GM19328 (cell line): ENCODE measurements around the gene MRPL27.

Experiments used
- ATAC-seq: cut with Tn5 transposase; IDR thresholded peaks from one replicate; pipeline ENCODE4 v1.9.1; 2021; ENCODE audit warnings: mild to moderate bottlenecking, moderate library complexity; ENCODE audit not compliant: unreplicated experiment

The MRPL27 gene

DNA sequence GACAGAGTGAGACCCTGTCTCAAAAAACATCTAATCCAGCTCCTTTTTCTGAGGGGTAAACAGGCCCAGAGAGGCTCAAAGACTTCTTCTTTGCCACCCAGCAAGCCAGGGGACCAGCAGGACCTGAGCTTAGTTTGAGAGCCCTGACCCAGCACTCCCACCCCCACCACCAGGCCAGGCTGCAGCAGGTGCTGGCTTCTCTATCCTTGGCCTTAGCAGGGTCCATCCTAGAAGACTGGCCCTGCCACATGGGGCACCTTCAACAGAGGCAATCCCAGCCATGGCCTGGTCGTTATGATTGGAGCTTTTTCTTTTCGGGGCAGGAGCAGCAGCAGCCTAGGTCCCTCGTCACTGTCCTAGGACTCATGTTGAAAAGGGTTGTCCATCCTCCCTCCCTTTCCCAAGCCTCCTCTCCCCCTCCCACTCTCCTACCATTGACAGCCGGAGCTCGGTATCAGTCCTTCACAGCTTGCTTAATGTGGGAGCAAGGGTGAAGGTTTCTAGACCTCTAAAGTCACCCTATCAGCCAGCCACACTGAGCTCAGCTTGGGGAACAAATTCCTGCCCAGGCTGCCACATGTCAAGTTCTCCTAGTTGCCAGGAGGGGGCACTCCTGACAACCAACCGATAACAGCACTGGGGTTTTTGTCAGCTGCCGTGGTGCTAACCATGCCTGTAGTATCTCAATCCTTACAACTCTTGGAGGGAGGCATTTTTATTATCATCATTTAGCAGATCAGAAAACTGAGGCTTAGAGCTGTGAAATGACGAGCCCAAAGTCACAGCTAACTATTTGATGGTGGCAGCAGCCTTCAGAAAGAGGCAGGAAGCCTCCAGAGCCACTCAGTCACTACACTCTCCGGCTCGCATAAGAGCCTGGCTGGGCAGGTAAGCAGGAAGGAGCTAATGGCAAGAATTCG, 11.2 kb downstream of the MRPL27 start:
- ATAC-seq = no peak

DNA sequence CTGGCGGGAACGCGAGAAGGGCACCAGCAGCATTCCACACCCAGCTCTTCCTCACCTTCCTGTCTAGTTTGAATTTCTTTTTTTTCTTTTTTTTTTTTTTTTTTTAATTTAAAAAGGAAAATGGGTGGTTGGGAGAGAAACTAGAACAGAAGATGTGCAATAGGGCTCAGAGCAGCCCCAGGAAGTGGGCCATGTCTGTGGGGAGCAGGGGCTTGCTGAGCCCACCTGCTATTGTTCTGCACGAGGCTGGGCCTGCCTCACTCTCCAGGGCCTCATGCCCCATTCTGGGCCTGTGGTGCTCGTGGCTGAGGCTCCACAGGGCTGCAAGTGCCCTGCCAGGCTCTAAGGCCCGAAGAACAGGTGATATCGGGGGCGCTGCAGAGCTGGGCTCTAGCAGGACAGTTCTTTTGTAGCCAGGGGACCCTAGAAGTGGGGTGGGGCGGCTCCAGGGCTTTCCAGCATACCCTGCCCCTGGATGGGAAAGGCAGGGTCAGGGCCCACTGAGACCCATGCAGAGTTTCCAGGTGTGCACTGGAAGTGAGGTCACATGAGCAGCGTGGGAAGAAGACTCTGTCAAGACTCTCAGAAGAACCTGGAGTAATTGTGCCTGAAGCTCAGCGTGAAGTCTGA, 12.4 kb downstream of the MRPL27 start:
- no peak for ATAC-seq

DNA sequence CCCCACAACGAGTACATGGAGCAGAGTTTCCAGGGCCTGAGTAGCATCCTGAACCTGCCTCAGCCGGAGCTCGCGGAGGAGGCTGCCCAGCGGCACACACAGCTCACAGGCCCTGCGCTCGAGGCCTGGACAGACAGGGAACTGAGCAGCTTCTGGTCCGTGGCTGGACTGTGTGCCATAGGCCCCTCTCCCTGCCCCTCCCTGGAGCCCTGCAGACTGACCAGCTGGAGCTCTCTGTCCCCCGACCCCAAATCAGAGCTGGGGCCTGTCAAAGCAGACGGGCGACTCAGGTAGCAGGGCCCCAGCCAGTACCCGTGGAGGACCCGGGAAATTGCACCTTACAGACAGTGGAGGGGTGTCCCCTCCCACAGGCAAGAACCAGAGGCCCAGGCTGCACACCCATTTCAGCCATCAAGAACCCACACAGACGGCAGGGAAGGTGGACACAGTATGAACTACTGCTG, 13.0 kb downstream of the MRPL27 start:
- no peak for ATAC-seq

DNA sequence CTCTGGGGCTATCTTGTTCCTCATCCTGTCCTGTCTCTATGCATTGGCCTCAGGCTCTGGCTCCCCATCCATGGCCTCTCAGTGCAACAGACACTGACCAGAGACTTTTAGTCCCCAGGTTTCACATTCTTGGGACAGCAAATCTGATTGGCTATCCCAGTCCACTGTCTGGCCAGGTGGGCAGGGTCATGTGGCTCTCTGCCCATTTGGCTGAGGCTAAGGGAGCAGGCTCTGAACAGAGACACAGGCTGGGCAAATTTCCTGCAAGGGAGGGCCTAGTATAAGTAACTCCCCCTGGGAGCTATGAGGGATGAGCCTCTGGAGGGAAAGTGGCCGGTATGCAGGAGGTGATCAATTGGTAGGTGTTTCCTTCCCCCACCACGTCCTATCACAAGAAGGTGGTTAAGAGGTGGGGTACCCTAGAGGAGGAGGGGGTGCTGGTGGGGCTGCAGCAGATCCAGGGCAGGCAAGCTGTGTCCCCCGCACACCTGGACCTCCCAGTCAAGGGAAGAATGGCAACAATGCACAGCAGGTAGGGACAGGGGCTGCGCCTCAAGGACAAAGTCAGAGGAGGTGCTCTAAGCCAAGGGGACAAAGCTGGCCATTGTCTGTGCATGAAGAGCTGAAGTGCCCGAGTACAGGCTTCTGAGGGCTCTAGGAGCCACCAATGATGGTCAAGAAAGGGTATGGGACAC, 13.8 kb downstream of the MRPL27 start:
- ATAC-seq = no peak

DNA sequence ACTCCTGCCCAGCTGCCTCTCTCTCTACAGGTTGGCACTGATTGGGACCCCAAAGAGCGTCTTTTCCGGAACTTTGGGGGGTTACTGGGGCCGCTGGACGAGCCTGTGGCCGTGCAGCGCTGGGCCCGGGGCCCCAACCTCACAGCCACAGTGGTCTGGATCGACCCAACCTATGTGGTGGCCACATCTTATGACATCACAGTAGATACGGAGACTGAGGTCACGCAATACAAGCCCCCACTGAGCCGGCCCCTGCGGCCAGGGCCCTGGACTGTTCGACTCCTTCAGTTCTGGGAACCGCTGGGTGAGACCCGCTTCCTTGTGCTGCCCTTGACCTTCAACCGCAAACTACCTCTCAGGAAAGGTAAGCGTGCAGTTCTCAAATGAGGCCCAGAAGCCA, 14.8 kb downstream of the MRPL27 start:
- ATAC-seq = no peak

DNA sequence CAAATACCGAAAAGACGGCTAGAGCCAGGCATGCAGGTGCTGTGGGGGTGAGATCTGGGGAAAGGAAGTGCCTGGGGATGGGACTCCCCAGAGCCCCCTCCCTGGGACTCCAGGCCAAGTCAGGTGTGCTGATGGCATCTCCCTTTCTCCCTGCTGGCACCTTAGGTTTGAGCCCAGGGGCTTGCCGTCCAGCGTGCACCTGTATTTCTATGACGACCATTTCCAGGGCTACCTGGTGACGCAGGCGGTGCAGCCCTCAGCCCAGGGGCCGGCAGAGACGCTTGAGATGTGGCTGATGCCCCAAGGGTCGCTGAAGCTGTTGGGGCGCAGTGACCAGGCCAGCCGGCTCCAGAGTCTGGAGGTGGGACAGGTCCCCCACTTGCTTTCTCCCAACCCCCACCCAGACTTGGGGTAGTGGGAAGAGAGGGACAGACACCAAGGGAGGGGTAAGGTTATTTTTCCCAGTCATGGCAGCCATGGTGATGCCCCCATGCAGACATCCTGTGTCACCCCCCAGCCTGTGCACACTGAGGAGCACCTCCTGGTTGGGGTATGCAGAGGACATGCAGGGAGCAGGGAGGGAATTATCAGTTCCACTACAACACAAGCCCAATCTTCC, 16.0 kb downstream of the MRPL27 start:
- no peak for ATAC-seq

DNA sequence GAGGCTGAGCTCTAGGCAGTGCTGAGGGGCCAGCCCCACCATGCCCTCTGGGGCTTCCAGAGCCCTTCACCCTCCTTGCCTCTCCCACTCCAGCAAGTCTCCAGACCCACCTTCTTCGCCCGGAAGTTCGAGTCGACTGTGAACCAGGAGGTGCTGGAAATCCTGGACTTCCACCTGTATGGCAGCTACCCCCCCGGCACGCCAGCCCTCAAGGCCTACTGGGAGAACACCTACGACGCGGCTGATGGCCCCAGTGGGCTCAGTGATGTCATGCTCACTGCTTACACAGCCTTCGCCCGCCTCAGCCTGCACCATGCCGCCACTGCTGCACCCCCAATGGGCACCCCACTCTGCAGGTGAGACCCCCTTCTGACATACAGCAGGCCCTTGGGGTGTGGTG, 16.6 kb downstream of the MRPL27 start:
- ATAC-seq = no peak

DNA sequence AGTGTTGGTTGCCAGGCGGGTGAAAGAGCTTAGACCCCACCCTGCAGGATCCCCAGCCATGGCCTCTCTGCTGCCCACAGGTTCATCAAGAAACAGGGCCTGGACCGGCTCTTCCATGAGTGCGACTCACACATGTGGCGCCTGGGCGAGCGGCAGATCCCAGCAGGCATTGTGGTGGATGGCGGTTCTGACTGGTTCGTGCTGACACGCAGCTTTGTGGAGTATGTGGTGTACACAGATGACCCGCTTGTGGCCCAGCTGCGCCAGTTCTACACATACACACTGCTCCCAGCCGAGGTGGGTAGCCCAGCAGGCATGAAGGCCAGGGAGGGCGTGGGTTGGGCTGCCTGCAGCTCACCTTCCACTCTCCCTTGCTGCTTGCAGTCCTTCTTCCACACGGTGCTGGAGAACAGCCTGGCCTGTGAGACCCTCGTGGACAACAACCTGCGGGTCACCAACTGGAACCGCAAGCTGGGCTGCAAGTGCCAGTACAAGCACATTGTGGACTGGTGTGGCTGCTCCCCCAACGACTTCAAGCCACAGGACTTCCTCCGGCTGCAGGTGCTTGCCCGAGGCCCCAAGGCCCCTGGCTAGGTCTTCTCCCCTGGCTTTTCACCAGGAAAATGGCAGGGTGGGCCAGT, 17.2 kb downstream of the MRPL27 start:
- no peak for ATAC-seq

DNA sequence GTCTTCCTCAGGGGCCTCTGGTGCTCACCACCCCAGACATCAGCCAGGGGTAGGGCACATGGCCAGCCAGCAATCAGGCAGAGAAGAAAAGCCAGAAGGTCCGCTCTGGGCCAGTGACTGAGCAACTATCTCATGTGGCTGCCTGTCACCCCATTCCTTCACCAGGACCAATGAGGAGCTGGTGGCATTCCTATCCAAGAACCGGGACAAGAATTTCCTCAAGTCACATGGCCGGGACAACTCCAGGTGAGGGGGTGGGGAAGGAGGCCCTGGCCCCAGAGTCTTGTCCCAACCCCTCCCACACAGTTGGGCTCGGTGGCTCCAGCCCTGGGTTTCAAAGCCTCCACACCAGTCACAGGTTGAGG, 17.7 kb downstream of the MRPL27 start:
- no peak for ATAC-seq

DNA sequence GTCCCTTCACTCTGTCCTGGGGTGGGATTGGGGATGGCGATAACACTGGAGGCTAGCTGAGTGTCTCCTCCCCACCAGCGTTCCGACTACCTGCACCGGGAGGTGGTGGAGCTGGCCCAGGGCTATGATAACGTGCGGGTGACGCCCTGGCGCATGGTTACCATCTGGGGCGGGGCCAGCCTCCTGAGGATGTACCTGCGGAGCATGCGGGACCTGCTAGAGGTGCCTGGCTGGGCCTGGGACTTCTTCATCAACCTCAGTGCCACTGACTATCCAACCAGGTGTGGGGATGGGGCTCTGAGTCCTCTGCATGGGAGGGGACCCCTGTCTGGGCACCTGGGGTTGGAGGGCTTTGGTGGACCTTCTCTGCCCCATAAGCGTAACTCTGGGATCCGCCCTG, 18.2 kb downstream of the MRPL27 start:
- ATAC-seq = no peak

DNA sequence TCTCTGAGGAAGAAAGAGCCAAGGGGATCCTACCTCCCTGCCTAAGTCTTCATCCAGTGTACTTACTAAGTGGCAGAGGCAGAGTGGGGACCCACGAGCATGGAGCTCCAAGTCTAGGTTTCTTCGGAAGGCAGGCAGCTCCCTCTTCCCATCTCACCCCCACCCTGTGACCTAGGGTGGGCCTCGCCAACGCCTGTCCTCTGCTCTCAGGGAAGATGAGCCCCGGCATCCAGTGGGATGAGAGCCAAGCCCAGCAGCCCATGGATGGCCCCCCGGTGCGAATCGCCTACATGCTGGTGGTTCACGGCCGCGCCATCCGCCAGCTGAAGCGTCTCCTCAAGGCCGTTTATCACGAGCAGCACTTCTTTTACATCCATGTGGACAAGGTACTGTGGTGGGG, 18.8 kb downstream of the MRPL27 start:
- ATAC-seq = no peak

DNA sequence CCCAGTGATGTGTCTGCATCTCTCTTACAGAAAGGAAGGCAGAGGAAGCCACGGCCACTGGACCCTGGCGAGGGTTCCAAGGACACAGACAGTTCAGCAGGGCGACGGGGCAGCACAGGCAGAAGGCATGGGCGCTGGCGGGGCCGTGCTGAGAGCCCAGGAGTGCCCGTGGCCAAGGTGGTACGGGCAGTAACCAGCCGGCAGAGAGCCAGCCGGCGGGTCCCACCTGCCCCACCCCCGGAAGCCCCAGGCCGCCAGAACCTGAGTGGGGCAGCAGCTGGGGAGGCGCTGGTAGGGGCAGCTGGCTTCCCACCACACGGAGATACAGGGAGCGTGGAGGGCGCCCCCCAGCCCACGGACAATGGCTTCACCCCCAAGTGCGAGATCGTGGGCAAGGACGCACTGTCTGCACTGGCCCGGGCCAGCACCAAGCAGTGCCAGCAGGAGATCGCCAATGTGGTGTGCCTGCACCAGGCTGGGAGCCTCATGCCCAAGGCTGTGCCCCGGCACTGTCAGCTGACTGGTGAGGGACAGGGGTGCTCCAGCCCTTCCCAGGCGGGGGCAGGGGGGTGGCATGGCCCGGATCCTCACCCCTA, 19.3 kb downstream of the MRPL27 start:
- ATAC-seq = no peak

DNA sequence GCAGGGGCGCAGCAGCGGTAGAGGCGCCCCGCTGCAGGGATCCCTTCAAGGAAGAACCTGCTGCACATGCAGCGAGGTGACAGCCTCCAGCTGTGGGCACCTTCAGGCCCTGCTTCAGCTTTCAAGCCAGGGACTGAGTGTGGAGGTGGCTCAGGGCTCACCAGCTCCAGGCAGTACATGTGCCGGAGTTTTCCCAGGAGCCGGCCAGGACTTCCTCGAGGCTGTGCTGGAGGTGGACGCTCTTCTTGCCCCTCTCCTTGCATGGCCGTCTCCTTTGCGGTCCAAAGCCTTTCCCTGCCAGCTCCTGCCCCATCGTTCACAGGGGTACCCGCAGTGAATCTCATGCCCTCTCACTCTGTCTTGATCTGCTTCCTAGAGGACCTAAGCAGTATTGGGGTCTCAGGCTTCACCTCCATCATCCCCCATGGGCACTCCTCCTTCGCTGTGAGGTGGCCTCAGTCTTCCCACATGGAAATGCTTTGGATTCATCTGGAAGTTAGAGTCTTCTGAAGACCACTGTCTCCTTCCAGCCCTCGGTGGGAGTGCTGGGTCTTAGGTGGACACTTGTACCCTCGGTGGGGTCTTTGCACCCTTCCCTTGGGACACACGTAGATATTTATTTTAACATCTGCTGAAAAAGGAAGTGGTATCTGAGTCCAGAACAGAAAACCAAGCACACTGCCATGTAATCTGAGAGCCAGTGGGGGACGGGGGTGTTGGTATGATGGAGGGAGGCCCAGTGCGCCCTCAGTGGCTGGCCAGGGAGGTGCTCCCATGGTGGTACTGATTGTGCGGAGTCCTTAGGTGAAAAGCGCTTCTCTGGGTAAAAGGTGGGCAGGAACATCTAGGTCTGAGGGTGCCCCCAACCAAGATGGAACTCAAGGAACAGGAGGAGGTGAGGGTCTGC, 20.0 kb downstream of the MRPL27 start:
- ATAC-seq = no peak

DNA sequence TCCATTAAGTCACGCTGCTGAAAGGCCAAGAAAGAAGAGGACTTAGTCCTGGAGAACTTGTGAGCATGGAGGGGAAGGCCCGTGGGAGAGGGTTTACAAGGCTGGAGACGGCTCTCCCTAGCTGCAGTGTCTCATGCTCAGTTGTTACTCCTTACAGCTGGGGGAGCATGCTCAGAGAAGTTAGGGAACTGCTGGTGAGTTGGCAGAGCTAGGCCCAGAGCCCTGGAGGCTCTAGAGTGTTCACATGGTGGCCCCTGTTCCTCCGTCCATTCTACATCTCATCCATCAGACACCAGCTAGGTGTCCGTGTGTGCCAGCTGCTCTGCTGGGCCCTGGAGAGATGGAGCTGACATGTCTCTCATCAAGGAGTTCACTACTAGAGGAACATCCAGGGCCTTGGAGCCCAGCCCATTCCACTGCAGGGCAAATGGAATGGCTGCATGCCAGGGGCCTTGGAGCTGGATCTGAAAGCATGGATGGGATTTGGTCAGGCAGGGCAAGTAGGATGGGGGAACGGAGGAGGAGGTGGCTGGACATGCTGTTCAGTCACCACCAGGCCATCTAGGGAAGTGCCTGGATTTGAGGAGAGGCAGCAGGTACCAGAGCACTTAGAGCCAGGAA, 20.8 kb downstream of the MRPL27 start:
- ATAC-seq = no peak

DNA sequence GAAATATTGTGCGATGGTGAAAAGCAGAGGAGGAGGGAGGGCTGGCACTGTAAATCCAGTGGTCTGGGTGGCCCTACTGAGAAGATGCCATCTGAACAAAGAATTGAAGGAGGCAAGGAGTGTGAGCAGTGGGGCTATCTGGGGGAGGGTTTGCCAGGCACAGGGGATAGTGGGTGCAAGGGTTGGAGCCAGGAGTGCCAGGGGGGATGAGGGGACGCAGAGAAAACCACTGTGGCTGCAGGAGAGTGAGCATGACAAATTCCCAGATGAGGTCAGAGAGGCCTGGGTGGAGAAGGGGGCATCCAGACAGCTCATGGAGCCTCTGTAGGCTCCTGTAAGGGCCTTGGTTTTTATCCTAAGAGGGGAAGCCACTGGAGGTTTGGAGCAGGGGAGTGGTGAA, 22.3 kb downstream of the MRPL27 start:
- ATAC-seq = no peak

DNA sequence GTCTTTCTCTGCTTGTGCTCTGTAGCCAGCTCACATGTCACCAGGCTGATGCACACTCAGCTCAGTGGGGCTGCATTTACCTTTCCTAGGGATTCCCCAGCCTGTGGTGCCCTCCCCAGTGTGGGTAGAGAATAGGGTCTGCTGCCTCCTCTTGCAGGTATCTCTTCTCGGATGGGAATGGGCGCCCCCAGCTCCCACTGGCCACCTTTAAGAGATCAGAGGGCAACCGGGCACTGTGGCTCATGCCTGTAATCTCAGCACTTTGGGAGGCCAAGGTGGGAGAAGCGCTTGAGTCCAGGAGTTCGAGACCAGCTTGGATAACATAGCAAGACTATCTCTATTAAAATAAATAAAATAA, 23.8 kb downstream of the MRPL27 start:
- no peak for ATAC-seq

DNA sequence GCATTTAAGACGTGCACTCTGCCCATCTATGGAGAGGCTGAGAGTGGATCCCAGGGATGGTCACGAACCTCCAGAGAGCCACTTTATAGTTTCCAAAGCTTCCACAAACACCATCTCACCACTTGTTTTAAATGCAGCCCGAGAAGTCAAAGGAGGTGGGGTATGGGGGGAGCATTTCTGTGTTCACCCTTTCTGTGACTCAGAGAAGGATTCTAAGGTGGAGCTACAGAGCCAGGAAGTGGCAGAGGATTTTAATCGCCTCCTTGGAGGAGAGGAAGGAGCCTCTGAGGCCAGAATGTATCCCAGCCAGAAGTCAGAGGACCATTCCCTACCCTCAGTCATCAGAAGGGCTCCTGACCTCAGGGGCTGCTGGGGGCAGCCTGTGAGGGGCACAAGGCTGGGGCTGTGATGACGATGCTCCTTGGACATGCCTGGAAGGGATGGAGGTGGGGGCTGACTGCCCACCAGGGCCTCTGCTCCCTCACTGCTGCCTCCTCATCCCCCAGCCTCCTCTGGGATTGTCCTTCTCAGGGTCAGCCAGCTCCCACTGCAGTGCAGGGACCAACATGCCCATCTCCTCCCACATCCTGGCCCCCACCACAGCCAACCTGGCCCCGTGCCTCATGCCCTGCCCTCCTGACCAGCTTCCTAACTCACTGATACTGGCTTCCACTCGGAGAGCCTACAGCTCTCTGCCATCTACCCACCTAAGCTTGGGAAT, 24.3 kb downstream of the MRPL27 start:
- ATAC-seq = no peak

DNA sequence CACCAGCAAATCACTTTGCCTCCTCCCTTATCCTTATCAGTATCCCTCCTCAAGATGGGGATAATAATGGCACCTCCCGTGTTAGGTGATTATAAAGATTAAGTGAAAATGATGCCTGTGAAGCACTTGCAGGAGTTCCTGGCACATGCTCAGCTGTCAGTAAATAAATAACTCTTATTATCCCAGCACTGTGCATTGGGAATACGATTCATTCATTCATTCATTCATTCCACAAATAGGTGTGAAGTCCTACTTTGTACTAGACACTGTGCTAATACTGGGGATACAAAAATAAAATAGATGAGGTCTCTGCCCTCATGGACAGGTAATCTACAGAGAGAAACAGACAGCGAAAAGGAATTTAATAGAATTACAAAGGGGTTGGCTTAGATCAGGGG, 25.1 kb downstream of the MRPL27 start:
- ATAC-seq = no peak
